Retinal pigment epithelial cell (primary cell): ENCODE results near the gene ACOXL.

ENCODE experiments used
- DNase-seq: peaks from one replicate; pipeline ENCODE4 v3.0.0-alpha.2; 2010; ENCODE audit warnings: low read depth
- H3K4me3 ChIP-seq: 2 replicates; pipeline ENCODE4 v1.5.1; 2011; ENCODE audit warnings: mild to moderate bottlenecking, low read length, control low read depth, moderate library complexity
- CTCF ChIP-seq: conservative IDR thresholded peaks from 2 replicates; pipeline ENCODE4 v1.5.1; 2011; ENCODE audit warnings: low read depth, low read length, control low read depth, inconsistent platforms

The ACOXL gene

GRCh38 chr2:111138839-111139238 is 406.5 kb downstream of the ACOXL start:
- no peak overlapping the region for H3K4me3 ChIP-seq
- TF ChIP-seq CTCF = no peak
- no peak for DNase-seq

- no peak for DNase-seq
- no peak for TF ChIP-seq CTCF
Measured at GRCh38 chr2:111139637-111140317, 407.4 kb downstream of the ACOXL start.

GRCh38 chr2:111140815-111141214 is 408.4 kb downstream of the ACOXL start:
- no peak for TF ChIP-seq CTCF
- no peak for DNase-seq
- H3K4me3 ChIP-seq = no peak overlapping the region

More at GRCh38 chr2:111139637-111140317, 407.4 kb downstream of the ACOXL start:
- H3K4me3 ChIP-seq = no peak overlapping the region

- DNase-seq = no peak
- no peak overlapping the region for H3K4me3 ChIP-seq
- TF ChIP-seq CTCF = no peak
Measured at GRCh38 chr2:111142101-111142500, 409.7 kb downstream of the ACOXL start.

DNA sequence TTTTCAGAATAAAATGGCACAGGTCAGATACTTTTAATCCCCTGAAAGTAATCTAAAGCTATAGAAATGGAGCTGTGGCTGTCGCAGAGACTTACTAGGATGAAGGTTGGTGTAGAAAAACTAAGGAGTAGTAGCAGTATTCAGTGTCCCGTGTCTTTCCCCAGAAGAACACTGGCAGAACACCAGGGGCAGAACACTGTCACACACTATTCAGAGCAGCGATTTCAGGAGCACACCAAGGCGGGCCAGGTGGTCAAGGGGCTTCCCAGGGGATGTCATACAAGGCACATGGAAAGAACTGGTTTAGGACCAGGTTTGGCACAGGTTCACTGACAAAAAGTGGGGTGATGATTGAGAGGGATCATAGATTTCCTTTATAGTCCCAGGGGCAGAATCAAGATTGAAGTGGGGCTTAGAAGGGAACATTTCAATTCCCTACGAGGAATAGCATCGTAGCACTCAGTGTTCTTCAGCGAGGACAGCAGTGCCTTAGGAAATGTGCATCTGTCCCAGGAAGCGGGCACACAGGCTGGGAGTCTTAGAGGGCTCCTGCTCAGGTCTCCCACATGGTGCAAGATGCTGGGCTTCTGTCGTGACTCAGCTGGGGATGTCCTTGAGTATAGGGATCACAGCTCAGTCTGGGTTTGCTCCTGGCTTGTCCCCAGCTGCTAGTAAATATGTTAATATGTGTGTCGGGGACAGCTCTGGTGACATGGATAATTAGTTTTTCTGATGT is 410.9 kb downstream of the ACOXL start:
- H3K4me3 ChIP-seq = no peak overlapping the region
- DNase-seq = no peak
- TF ChIP-seq CTCF = no peak

DNA sequence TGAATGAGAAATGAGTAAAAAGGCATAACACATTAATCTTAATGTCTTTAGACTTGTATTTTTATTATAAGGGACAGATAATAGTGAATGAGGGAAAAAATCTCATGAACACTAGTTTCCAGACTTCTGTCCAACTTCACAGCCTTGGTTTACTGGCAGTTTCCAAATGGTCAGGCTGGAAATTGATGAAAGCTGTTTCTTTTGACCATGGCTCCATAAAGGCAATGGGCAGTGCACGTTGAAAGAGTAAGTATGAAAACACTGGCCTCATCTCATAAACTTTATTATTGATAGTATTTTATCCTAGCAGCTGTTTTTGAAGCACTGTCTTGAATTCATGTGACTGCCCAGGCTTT is 411.4 kb downstream of the ACOXL start:
- DNase-seq = no peak
- H3K4me3 ChIP-seq = no peak overlapping the region
- TF ChIP-seq CTCF = no peak

- H3K4me3 ChIP-seq = no peak overlapping the region
- DNase-seq = no peak
- no peak for TF ChIP-seq CTCF
Measured at GRCh38 chr2:111145103-111145760, 412.9 kb downstream of the ACOXL start.
